GM19025 (cell line): ENCODE results near the gene VAC14.
"Not testable (repeated sequence)": the region's sequence is repeated elsewhere in the genome, so short reads cannot be mapped to it uniquely, and the experiment has no call there.

Experiments used
- ATAC-seq: cut with Tn5 transposase; IDR thresholded peaks from one replicate; pipeline ENCODE4 v1.9.1; 2021; ENCODE audit warnings: mild to moderate bottlenecking, low read depth, moderate library complexity; ENCODE audit not compliant: unreplicated experiment

The VAC14 gene

GRCh38 chr16:70653809-70654771, 146.9 kb downstream of the VAC14 start:
- no peak for ATAC-seq

DNA sequence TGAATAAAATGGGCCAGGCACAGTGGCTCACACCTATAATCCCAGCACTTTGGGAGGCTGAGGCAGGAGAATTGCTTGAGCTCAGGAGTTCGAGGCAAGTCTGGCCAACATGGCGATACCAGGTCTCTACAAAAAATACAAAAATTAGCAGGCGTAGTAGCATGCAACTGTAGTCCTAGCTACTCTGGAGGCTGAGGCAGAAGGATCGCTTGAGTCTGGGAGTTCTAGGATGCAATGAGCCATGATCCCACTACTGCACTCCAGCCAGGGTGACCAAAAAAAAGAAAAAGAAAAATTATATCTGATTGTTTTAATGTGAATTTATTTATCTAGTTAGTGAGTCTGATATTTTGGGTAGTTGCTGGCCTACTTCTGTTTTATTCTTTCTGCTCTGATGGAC, 147.6 kb downstream of the VAC14 start:
- no peak for ATAC-seq

- no peak for ATAC-seq
These were observed 148.6 kb downstream of the VAC14 start for GRCh38 chr16:70652322-70652721.

GRCh38 chr16:70651524-70651923, 149.4 kb downstream of the VAC14 start:
- ATAC-seq, result no peak

DNA sequence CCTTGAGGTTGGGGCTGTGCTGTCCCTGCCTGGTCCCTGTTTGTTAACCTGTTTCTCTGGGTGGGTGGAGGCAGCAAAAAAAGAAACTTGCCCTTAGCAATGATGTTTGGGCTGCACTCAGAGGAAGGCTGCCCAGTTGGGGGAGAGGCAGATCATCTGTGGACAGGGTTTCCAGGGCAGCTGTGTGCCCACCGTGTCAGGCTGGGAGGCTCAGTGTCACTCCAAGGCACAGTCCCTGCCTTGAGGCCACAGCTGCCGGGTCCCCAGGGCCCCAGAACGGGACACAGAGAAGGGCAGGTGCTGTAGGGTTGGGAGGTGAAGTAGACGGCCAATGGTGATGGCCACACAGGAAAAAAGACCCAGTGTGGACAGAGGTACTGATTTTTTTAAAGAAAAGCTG, 150.7 kb downstream of the VAC14 start:
- ATAC-seq, result no peak

DNA sequence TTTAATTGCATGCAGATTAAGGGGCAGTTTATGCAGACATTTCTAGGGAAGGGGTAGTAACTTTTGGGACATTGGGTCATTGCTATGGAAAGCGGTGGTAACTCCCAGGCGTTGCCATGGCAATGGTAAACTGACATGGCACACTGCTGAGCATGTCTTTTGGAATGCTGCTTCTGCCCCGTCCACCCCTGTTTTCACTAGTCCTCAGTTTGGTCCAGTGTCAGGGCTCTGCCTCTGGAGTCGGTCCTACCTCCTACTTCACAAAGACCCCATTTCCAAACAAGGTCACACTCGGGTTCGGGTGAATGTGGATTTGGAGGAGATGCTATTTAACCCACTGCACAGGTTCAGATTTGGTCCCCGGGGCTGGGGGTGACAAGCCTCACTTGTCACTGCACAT, 151.7 kb downstream of the VAC14 start:
- ATAC-seq, result no peak

- no peak for ATAC-seq
These were observed 152.4 kb downstream of the VAC14 start for GRCh38 chr16:70648606-70649005.

- no peak for ATAC-seq
These were observed 153.3 kb downstream of the VAC14 start for GRCh38 chr16:70647441-70648359.

DNA sequence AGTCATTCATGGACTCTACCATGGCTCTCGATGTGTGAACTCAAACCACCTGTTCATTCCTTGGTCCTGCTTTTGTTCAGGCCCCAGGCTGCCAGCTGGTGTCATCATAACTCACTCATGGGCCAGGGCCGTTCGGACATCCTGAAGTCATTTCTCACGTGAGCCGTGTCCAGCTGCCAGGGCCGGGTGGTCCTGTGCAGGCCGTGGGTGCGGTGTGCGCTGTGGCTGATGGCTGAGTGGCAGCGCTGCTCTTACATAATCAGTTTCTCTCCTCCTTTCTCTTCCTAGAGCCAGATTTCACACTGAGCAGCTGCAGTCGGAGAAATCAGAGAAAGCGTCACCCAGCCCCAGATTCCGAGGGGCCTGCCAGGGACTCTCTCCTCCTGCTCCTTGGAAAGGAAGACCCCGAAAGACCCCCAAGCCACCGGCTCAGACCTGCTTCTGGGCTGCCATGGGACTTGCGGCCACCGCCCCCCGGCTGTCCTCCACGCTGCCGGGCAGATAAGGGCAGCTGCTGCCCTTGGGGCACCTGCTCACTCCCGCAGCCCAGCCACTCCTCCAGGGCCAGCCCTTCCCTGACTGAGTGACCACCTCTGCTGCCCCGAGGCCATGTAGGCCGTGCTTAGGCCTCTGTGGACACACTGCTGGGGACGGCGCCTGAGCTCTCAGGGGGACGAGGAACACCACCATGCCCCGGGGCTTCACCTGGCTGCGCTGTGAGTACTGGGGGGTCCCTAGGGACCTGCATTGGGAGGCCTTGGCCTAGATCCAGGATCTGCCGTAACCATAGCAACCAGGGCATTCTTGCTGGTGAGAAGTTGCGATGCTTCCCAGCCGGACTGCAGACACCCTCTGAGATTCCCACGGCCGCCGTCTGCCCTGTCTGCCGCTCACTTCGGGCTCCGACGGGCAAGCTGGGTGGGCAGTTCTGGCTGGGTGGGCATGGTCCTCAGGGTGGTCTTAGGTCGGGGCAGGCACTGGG, 154.4 kb downstream of the VAC14 start, which contains the start of gene IL34:
IL34 (plus strand) TSS at position 300 of the 982 bp plus-strand sequence; CDS start at position 689, 389 bp downstream.
- no peak for ATAC-seq

GRCh38 chr16:70644763-70645597, 156.0 kb downstream of the VAC14 start:
- no peak for ATAC-seq

DNA sequence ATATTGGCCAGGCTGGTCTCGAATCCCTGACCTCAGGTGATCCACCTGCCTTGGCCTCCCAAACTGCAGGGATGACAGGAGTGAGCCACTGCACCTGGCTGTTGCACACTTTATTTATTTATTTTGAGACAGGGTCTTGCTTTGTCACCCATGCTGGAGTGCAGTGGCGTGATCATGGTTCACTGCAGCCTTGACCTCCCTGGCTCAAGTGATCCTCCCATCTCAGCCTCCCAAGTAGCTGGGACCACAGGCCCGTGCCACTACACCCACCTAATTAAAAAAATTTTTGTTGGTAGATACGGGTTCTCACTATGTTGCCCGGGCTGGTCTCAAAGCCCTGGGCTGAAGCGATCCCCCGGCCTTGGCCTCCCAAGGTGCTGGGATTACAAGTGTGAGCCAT, 157.7 kb downstream of the VAC14 start:
- not testable (repeated sequence) for ATAC-seq

GRCh38 chr16:70642633-70643032, 158.3 kb downstream of the VAC14 start:
- ATAC-seq, result no peak

DNA sequence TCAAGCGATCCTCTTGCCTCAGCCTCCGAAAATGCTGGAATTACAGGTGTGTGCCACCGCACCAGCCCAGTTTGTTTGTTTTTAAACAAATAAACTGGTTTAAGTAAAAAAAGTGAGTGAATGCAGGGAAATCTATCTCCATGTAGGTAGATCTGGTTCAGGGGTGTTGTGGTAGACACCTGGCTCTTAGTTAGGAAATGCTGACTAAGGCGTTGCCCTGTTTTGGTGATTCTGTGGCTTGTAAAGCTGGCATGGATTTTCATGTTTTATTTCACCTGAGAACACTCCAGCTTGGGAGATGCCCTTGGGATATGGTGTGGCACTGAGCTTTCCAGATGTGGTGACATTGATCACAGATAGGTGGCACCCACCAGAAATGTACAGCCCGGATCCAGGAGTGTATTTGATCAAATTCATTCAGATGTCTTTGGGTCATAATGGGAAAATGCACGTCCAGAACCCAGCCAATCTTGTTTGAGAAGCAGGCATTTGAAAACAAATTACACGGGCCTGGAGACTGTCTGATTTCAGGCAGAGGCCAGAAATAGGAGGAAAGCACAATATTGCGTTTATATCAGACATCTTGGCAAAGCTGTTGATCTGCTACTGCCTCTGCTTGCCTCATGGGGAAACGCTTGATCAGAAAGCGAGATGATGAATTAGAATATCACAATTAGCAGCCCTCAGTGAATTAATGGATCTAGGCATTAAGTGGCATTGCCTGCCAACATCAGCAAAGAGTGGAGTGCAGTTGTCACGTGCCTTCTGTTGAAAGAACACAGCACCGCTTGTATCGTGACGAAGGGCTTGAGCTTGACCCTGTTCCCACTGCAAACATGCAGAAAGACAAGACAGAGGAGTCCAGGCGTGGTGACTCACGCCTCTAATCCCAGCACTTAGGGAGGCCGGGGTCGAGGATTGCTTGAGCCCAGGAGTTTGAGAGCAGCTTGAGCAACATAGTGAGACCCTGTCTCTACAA, 161.9 kb downstream of the VAC14 start:
- no peak for ATAC-seq
